ENCODE measurements around the gene USH2A. TPM values are rescaled to one million over a fixed set of nuclear protein-coding genes. Genes with fewer than 3 reads are reported as not detected.

Gene USH2A
- total RNA-seq, 4 donors from 2014 or later = 0.14 TPM; not detected in 3

GRCh38 chr1:215648957-215649356, 774.3 kb downstream of the USH2A start:
- Histone ChIP-seq H3K27ac (no peak overlapping the region), H3K4me1 (no peaks in the 10 kb centered on the region), H3K4me3 (no peak overlapping the region), H3K36me3 (no peaks in the 10 kb centered on the region), H3K27me3 (no peaks in the 10 kb centered on the region), H3K9me3 (no peaks in the 10 kb centered on the region)
- intact Hi-C loops (cut with DNase I; ENCODE audit: low total_unique reads) = no loop called here
- no peak for DNase-seq
- TF ChIP-seq POLR2A (IDR thresholded peaks at IDR 0.05) = no peak
- TF ChIP-seq, protein P1, sequence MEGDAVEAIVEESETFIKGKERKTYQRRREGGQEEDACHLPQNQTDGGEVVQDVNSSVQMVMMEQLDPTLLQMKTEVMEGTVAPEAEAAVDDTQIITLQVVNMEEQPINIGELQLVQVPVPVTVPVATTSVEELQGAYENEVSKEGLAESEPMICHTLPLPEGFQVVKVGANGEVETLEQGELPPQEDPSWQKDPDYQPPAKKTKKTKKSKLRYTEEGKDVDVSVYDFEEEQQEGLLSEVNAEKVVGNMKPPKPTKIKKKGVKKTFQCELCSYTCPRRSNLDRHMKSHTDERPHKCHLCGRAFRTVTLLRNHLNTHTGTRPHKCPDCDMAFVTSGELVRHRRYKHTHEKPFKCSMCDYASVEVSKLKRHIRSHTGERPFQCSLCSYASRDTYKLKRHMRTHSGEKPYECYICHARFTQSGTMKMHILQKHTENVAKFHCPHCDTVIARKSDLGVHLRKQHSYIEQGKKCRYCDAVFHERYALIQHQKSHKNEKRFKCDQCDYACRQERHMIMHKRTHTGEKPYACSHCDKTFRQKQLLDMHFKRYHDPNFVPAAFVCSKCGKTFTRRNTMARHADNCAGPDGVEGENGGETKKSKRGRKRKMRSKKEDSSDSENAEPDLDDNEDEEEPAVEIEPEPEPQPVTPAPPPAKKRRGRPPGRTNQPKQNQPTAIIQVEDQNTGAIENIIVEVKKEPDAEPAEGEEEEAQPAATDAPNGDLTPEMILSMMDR (IDR thresholded peaks at IDR 0.05) = no peak

DNA sequence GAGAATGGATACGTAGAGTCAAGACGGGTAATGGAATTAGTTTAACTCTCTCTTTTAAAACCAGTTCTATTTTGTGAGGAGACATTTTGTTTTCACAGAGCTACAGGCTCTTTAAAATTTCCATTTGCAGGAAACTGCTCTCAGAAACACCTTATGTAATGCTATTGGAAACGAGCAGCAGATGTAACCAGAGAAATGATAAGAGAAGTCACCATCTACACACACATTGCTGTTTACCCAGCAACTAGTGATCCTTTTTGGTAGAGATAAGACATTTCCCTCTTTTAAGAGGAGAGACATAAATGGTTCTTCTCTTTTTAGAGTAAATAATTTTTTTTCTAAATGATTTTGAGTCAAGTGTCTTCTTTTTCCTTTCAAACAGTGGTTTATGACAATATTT, 775.5 kb downstream of the USH2A start:
- Histone ChIP-seq H3K4me3 (no peak overlapping the region), H3K9me3 (no peaks in the 10 kb centered on the region), H3K36me3 (no peaks in the 10 kb centered on the region), H3K4me1 (no peaks in the 10 kb centered on the region), H3K27me3 (no peaks in the 10 kb centered on the region), H3K27ac (no peak overlapping the region)
- no peak for DNase-seq
- TF ChIP-seq POLR2A (IDR thresholded peaks at IDR 0.05) = no peak
- TF ChIP-seq, protein P1 (IDR thresholded peaks at IDR 0.05) = no peak
- intact Hi-C loops (cut with DNase I; ENCODE audit: low total_unique reads) = no loop called here

GRCh38 chr1:215645861-215646260, 777.4 kb downstream of the USH2A start:
- TF ChIP-seq POLR2A (IDR thresholded peaks at IDR 0.05) = no peak
- TF ChIP-seq, protein P1 (IDR thresholded peaks at IDR 0.05) = no peak
- H3K4me3 ChIP-seq = no peak overlapping the region
- intact Hi-C loops (cut with DNase I; ENCODE audit: low total_unique reads) = no loop called here
- no peak overlapping the region for H3K27ac ChIP-seq
- DNase-seq = no peak
- H3K4me1 ChIP-seq = no peaks in the 10 kb centered on the region
- no peaks in the 10 kb centered on the region for H3K27me3 ChIP-seq
- no peaks in the 10 kb centered on the region for H3K9me3 ChIP-seq
- H3K36me3 ChIP-seq = no peaks in the 10 kb centered on the region

- Histone ChIP-seq H3K4me1 (no peaks in the 10 kb centered on the region), H3K9me3 (no peaks in the 10 kb centered on the region), H3K4me3 (no peak overlapping the region), H3K27ac (no peak overlapping the region), H3K27me3 (no peaks in the 10 kb centered on the region), H3K36me3 (no peaks in the 10 kb centered on the region)
- intact Hi-C loops (cut with DNase I; ENCODE audit: low total_unique reads) = no loop called here
- no peak for TF ChIP-seq POLR2A (IDR thresholded peaks at IDR 0.05)
- TF ChIP-seq, protein P1 (IDR thresholded peaks at IDR 0.05) = no peak
- DNase-seq = no peak
Measured at GRCh38 chr1:215645182-215645581, 778.1 kb downstream of the USH2A start.

- no peak overlapping the region for H3K4me3 ChIP-seq
- intact Hi-C loops (cut with DNase I; ENCODE audit: low total_unique reads) = no loop called here
- TF ChIP-seq, protein P1 (IDR thresholded peaks at IDR 0.05) = no peak
- no peak for TF ChIP-seq POLR2A (IDR thresholded peaks at IDR 0.05)
- no peak overlapping the region for H3K27ac ChIP-seq
- no peak for DNase-seq
- no peaks in the 10 kb centered on the region for H3K4me1 ChIP-seq
- H3K36me3 ChIP-seq = no peaks in the 10 kb centered on the region
- no peaks in the 10 kb centered on the region for H3K27me3 ChIP-seq
- H3K9me3 ChIP-seq = no peaks in the 10 kb centered on the region
Measured at GRCh38 chr1:215643592-215644321, 779.5 kb downstream of the USH2A start.
